SK-N-SH (cell line): ENCODE measurements around the gene DYRK1A. TPM values are rescaled to one million over a fixed set of nuclear protein-coding genes. Genes with fewer than 3 reads are reported as not detected.

ENCODE experiments used
- CTCF ChIA-PET: fragments of 300-600, 350-600 bp; formaldehyde crosslinking; extraction: SDS; loops from one replicate; lab custom pipeline; 2021; lab: Yijun Ruan, JAX
- POLR2A ChIA-PET: fragments of 350-600 bp; sonication (Branson Sonifier 250); formaldehyde crosslinking; extraction: SDS; loops from one replicate; lab custom pipeline; 2020; ENCODE audit warnings: antibody characterized with exemption, inconsistent platforms; lab: Yijun Ruan, JAX
- DNase-seq: peaks from one replicate; pipeline ENCODE4 v3.0.0; 2012
- H2AFZ ChIP-seq: fragments of 200-600 bp; sonication (generic); 2 replicates; pipeline ENCODE4 v1.8.1; 2016; ENCODE audit warnings: antibody characterized with exemption, mild to moderate bottlenecking, low read depth
- H3F3A ChIP-seq: fragments of 200-600 bp; sonication (generic); replicated peaks from 2 replicates; pipeline ENCODE3; 2016; ENCODE audit warnings: antibody characterized with exemption, mild to moderate bottlenecking; ENCODE audit not compliant: insufficient read depth
- H3K27ac ChIP-seq, 2 experiments: fragments of 200-500 bp in 1 of 2; fragments of 200-600 bp in 1 of 2; sonication (Bioruptor generic) in 1 of 2; sonication (generic), shearing (Covaris generic) in 1 of 2; 2 replicates each; pipeline versions ENCODE4 v1.5.1 to v1.6.1; 2014 to 2016; ENCODE audit warnings: low read depth in 2 of 2, inconsistent platforms in 1 of 2, low read length in 1 of 2, mild to moderate bottlenecking in 1 of 2, mixed read lengths in 1 of 2
- H3K27me3 ChIP-seq: fragments of 200-600 bp; sonication (generic), shearing (Covaris generic); 2 replicates; pipeline ENCODE4 v1.6.1; 2016; ENCODE audit warnings: mixed run types; ENCODE audit not compliant: insufficient read depth
- H3K36me3 ChIP-seq, 2 experiments: fragments of 200-500 bp in 1 of 2; fragments of 200-600 bp in 1 of 2; sonication (Bioruptor generic) in 1 of 2; sonication (generic) in 1 of 2; replicated peaks in 1 of 2; 2 replicates each; pipeline versions ENCODE3 to v1.5.1; 2014 to 2016; ENCODE audit warnings: low read length in 1 of 2, mild to moderate bottlenecking in 1 of 2; ENCODE audit not compliant: insufficient read depth in 2 of 2, control insufficient read depth in 1 of 2
- H3K4me1 ChIP-seq, 2 experiments: fragments of 200-500 bp in 1 of 2; fragments of 200-600 bp in 1 of 2; sonication (Bioruptor generic) in 1 of 2; sonication (generic), shearing (Covaris generic) in 1 of 2; 2 replicates each; pipeline versions ENCODE4 v1.5.1 to v1.6.1; 2014 to 2016; ENCODE audit warnings: low read depth in 1 of 2, low read length in 1 of 2, mixed run types in 1 of 2; ENCODE audit not compliant: insufficient read depth in 2 of 2, control insufficient read depth in 1 of 2
- H3K4me2 ChIP-seq: fragments of 200-600 bp; sonication (generic), shearing (Covaris generic); 2 replicates; pipeline ENCODE4 v1.6.1; 2017; ENCODE audit warnings: mixed run types
- H3K4me3 ChIP-seq, 2 experiments: fragments of 200-500 bp in 1 of 2; fragments of 200-600 bp in 1 of 2; sonication (Bioruptor generic) in 1 of 2; sonication (generic), shearing (Covaris generic) in 1 of 2; 2 replicates each; pipeline versions ENCODE4 v1.5.1 to v1.8.1; 2014 to 2016; ENCODE audit warnings: low read depth in 2 of 2, inconsistent platforms in 1 of 2, low read length in 1 of 2, mild to moderate bottlenecking in 1 of 2, mixed read lengths in 1 of 2, moderate library complexity in 1 of 2
- H3K79me2 ChIP-seq: fragments of 200-600 bp; sonication (generic); 2 replicates; pipeline ENCODE4 v1.8.1; 2017; ENCODE audit warnings: mild to moderate bottlenecking; ENCODE audit not compliant: insufficient read depth
- H3K9ac ChIP-seq: fragments of 200-600 bp; sonication (generic); 2 replicates; pipeline ENCODE4 v1.6.1; 2017; ENCODE audit warnings: mixed run types
- H3K9me2 ChIP-seq: fragments of 200-600 bp; sonication (generic); 2 replicates; pipeline ENCODE4 v1.6.1; 2017; ENCODE audit warnings: mixed run types
- H3K9me3 ChIP-seq: fragments of 200-600 bp; sonication (generic); 2 replicates; pipeline ENCODE4 v1.6.1; 2017; ENCODE audit warnings: mixed run types, mild to moderate bottlenecking, moderate library complexity
- H4K20me1 ChIP-seq: fragments of 200-600 bp; sonication (generic); 2 replicates; pipeline ENCODE4 v1.6.1; 2017; ENCODE audit warnings: mild to moderate bottlenecking, mixed run types; ENCODE audit not compliant: insufficient read depth
- CHD2 ChIP-seq: fragments of 150-350 bp; IDR thresholded peaks from 2 replicates; pipeline ENCODE4 v1.6.1; 2018; ENCODE audit warnings: low read length; ENCODE audit not compliant: partially characterized antibody
- ELF1 ChIP-seq: IDR thresholded peaks from 2 replicates; pipeline ENCODE4 v1.4.0; 2012
- EP300 ChIP-seq, 2 experiments: IDR thresholded peaks; 2 replicates each; pipeline versions ENCODE4 v1.4.0 to v1.6.1; 2012; ENCODE audit warnings: borderline replicate concordance in 1 of 2, low read depth in 1 of 2, low read length in 1 of 2
- EZH2phosphoT487 ChIP-seq: fragments of 200-600 bp; sonication (generic); IDR thresholded peaks from 2 replicates; pipeline ENCODE4 v1.6.1; 2017; ENCODE audit warnings: low read depth, mixed run types, mild to moderate bottlenecking, antibody characterized with exemption, moderate library complexity, borderline replicate concordance
- FOSL2 ChIP-seq: IDR thresholded peaks from 2 replicates; pipeline ENCODE4 v1.4.0; 2012; ENCODE audit warnings: low read depth, mild to moderate bottlenecking, moderate library complexity, borderline replicate concordance
- FOXM1 ChIP-seq: IDR thresholded peaks from 2 replicates; pipeline ENCODE4 v1.4.0; 2012; ENCODE audit warnings: low read depth, mild to moderate bottlenecking
- GABPA ChIP-seq: IDR thresholded peaks from 2 replicates; pipeline ENCODE4 v1.4.0; 2012; ENCODE audit warnings: low read depth, mild to moderate bottlenecking
- GATA2 ChIP-seq: sonication (generic); formaldehyde crosslinking; IDR thresholded peaks from 2 replicates; pipeline ENCODE4 v1.5.0; 2020; ENCODE audit warnings: mild to moderate bottlenecking, missing genetic modification reagents
- MEF2A ChIP-seq: IDR thresholded peaks from 2 replicates; pipeline ENCODE4 v1.4.0; 2012; ENCODE audit warnings: low read depth, borderline replicate concordance
- NRF1 ChIP-seq: IDR thresholded peaks from 2 replicates; pipeline ENCODE4 v1.6.1; 2012; ENCODE audit warnings: low read depth, mild to moderate bottlenecking, low read length
- POLR2AphosphoS5 ChIP-seq: IDR thresholded peaks from 2 replicates; pipeline ENCODE4 v1.6.1; 2012; ENCODE audit warnings: low read depth, low read length
- RAD21 ChIP-seq: IDR thresholded peaks from 2 replicates; pipeline ENCODE4 v1.6.1; 2012; ENCODE audit warnings: mild to moderate bottlenecking, low read length
- RFX5 ChIP-seq: IDR thresholded peaks from 2 replicates; pipeline ENCODE4 v1.6.1; 2012; ENCODE audit warnings: mild to moderate bottlenecking, improper control_type of control experiment, low read length
- SIN3A ChIP-seq: IDR thresholded peaks from 2 replicates; pipeline ENCODE4 v1.6.1; 2012; ENCODE audit warnings: low read depth, mild to moderate bottlenecking, low read length, moderate library complexity, borderline replicate concordance
- TCF12 ChIP-seq: IDR thresholded peaks from 2 replicates; pipeline ENCODE4 v1.4.0; 2012
- TEAD4 ChIP-seq: IDR thresholded peaks from 2 replicates; pipeline ENCODE4 v1.4.0; 2012; ENCODE audit warnings: mild to moderate bottlenecking, borderline replicate concordance; ENCODE audit not compliant: insufficient read depth
- USF1 ChIP-seq: IDR thresholded peaks from 2 replicates; pipeline ENCODE4 v1.4.0; 2012; ENCODE audit warnings: low read depth, borderline replicate concordance
- USF2 ChIP-seq: fragments of 150-350 bp; IDR thresholded peaks from 2 replicates; pipeline ENCODE4 v1.6.1; 2017; ENCODE audit warnings: antibody characterized with exemption, low read length, low read depth, borderline replicate concordance
- WGBS: methylation state at CpG from one replicate; pipeline ENCODE4 v1.1.6; 2017; ENCODE audit warnings: low lambda C conversion rate; 5-methylcytosine and 5-hydroxymethylcytosine counted together
- polyA plus RNA-seq, 3 experiments: library from polyadenylated mRNA; depleted of rRNA; stranded (reverse); fragments of >200 nt; gene quantifications; 2 replicates each; pipeline ENCODE4 v1.2.3, GENCODE V29; 2012
- TF ChIP-seq, protein P1 (sequence below): fragments of 200-600 bp; sonication (generic); IDR thresholded peaks from 2 replicates; pipeline ENCODE4 v1.6.1; 2017; ENCODE audit warnings: antibody characterized with exemption, mild to moderate bottlenecking, moderate library complexity
- TF ChIP-seq, protein P2 (sequence below): IDR thresholded peaks from 2 replicates; pipeline ENCODE4; 2012
- TF ChIP-seq, protein P3 (sequence below): IDR thresholded peaks from 2 replicates; pipeline ENCODE4 v1.4.0; 2012; ENCODE audit warnings: low read depth

DYRK1A gene
- polyA plus RNA-seq, 1 of the 3 experiments (the other 2 are of a cell fraction): 19.3 TPM

- no peak overlapping the region for H3K27ac ChIP-seq
- H3K79me2 ChIP-seq: no peaks in the 10 kb centered on the region
- CTCF ChIA-PET: no interaction called here
- POLR2A ChIA-PET: no interaction called here
- 72% methylated on average over 6 of the region's 7 CpGs for WGBS
- H3K4me3 ChIP-seq: no peak overlapping the region
- H3K9me2 ChIP-seq: no peaks in the 10 kb centered on the region
- DNase-seq: no peak
- peaks cover 3% of the 10 kb centered on the region for H3F3A ChIP-seq
- no peaks in the 10 kb centered on the region for H3K36me3 ChIP-seq
- H4K20me1 ChIP-seq: no peaks in the 10 kb centered on the region
- no peak for TF ChIP-seq GABPA
- no peak for TF ChIP-seq FOSL2
- TF ChIP-seq USF2: no peak
- TF ChIP-seq ELF1: no peak
- TF ChIP-seq, protein P1, sequence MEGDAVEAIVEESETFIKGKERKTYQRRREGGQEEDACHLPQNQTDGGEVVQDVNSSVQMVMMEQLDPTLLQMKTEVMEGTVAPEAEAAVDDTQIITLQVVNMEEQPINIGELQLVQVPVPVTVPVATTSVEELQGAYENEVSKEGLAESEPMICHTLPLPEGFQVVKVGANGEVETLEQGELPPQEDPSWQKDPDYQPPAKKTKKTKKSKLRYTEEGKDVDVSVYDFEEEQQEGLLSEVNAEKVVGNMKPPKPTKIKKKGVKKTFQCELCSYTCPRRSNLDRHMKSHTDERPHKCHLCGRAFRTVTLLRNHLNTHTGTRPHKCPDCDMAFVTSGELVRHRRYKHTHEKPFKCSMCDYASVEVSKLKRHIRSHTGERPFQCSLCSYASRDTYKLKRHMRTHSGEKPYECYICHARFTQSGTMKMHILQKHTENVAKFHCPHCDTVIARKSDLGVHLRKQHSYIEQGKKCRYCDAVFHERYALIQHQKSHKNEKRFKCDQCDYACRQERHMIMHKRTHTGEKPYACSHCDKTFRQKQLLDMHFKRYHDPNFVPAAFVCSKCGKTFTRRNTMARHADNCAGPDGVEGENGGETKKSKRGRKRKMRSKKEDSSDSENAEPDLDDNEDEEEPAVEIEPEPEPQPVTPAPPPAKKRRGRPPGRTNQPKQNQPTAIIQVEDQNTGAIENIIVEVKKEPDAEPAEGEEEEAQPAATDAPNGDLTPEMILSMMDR: no peak
- no peak for TF ChIP-seq USF1
- no peak for TF ChIP-seq CHD2
- no peak for TF ChIP-seq NRF1
- TF ChIP-seq SIN3A: no peak
- TF ChIP-seq EZH2phosphoT487: no peak
- TF ChIP-seq, protein P2, sequence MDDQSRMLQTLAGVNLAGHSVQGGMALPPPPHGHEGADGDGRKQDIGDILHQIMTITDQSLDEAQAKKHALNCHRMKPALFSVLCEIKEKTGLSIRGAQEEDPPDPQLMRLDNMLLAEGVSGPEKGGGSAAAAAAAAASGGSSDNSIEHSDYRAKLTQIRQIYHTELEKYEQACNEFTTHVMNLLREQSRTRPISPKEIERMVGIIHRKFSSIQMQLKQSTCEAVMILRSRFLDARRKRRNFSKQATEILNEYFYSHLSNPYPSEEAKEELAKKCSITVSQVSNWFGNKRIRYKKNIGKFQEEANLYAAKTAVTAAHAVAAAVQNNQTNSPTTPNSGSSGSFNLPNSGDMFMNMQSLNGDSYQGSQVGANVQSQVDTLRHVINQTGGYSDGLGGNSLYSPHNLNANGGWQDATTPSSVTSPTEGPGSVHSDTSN: no peak
- no peak for TF ChIP-seq MEF2A
- no peak for TF ChIP-seq POLR2AphosphoS5
- H3K4me1 ChIP-seq: no peaks in the 10 kb centered on the region
- H3K4me2 ChIP-seq: no peak overlapping the region
- H3K9me3 ChIP-seq: no peaks in the 10 kb centered on the region
- no peak overlapping the region for H3K9ac ChIP-seq
- H2AFZ ChIP-seq: no peak overlapping the region
- H3K27me3 ChIP-seq: no peaks in the 10 kb centered on the region
These were observed 8.2 kb upstream of the DYRK1A start for GRCh38 chr21:37358397-37358796.

GRCh38 chr21:37363936-37364335 is 2.6 kb upstream of the DYRK1A start:
- no peak overlapping the region for H3K4me2 ChIP-seq
- H2AFZ ChIP-seq: no peak overlapping the region
- 92% methylated on average over 1 of the region's 1 CpG for WGBS
- no peaks in the 10 kb centered on the region for H3K27me3 ChIP-seq
- ChIA-PET CTCF (no interaction called here), POLR2A (no interaction called here)
- peaks cover 0 to 10% of the 10 kb centered on the region in 2 experiments; a peak in 2 of 4 replicates for H3K4me1 ChIP-seq
- no peak overlapping the region for H3K27ac ChIP-seq
- H3K79me2 ChIP-seq: peaks cover 27% of the 10 kb centered on the region
- TF ChIP-seq USF1 (no peak), FOSL2 (no peak), SIN3A (no peak), GABPA (no peak), TEAD4 (no peak), RAD21 (no peak), EP300 (IDR thresholded peaks at IDR 0.05; ENCODE audit: borderline replicate concordance in 1 of 2, low read depth in 1 of 2, low read length in 1 of 2) (no peak), GATA2 (no peak), TCF12 (no peak), ELF1 (no peak), FOXM1 (no peak), RFX5 (no peak), POLR2AphosphoS5 (no peak)
- TF ChIP-seq, protein P3, sequence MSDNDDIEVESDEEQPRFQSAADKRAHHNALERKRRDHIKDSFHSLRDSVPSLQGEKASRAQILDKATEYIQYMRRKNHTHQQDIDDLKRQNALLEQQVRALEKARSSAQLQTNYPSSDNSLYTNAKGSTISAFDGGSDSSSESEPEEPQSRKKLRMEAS: no peak
- no peak overlapping the region for H3K4me3 ChIP-seq
- peaks cover 10% of the 10 kb centered on the region for H4K20me1 ChIP-seq
- no peaks in the 10 kb centered on the region for H3K9me3 ChIP-seq
- H3K9me2 ChIP-seq: no peaks in the 10 kb centered on the region
- H3F3A ChIP-seq: peaks cover 10% of the 10 kb centered on the region
- no peaks in the 10 kb centered on the region for H3K36me3 ChIP-seq
- DNase-seq: no peak
- H3K9ac ChIP-seq: no peak overlapping the region
